GM21515 (cell line): ENCODE measurements around the gene ITIH6.
"Not testable (repeated sequence)": the region's sequence is repeated elsewhere in the genome, so short reads cannot be mapped to it uniquely, and the experiment has no call there.

ENCODE experiments used
- ATAC-seq: cut with Tn5 transposase; IDR thresholded peaks from one replicate; pipeline ENCODE4 v1.9.1; 2021; ENCODE audit not compliant: unreplicated experiment

ITIH6 gene

GRCh38 chrX:54807524-54808108 lies 9.6 kb upstream of the ITIH6 start, which contains the start of gene MAGED2:
TSS of gene MAGED2 (plus strand) at chrX:54807745. CDS start at chrX:54809332, 1,587 bp downstream.
- no peak for ATAC-seq

- no peak for ATAC-seq
Observed at GRCh38 chrX:54799046-54799445, 991 bp upstream of the ITIH6 start.

GRCh38 chrX:54794795-54795194 lies 3.3 kb downstream of the ITIH6 start:
- ATAC-seq: no peak

- no peak for ATAC-seq
Observed at GRCh38 chrX:54794028-54794427, 4.0 kb downstream of the ITIH6 start.

GRCh38 chrX:54789405-54789804 lies 8.7 kb downstream of the ITIH6 start:
- not testable (repeated sequence) for ATAC-seq

GRCh38 chrX:54788446-54788845 lies 9.6 kb downstream of the ITIH6 start:
- no peak for ATAC-seq

- ATAC-seq: no peak
Observed at GRCh38 chrX:54786967-54787366, 11.1 kb downstream of the ITIH6 start.

- no peak for ATAC-seq
Observed at GRCh38 chrX:54785901-54786300, 12.2 kb downstream of the ITIH6 start.

GRCh38 chrX:54776987-54777672 lies 20.9 kb downstream of the ITIH6 start:
- no peak for ATAC-seq

- no peak for ATAC-seq
Observed at GRCh38 chrX:54776061-54776460, 22.0 kb downstream of the ITIH6 start.

GRCh38 chrX:54774391-54775094 lies 23.5 kb downstream of the ITIH6 start:
- ATAC-seq: not testable (repeated sequence)

- ATAC-seq: no peak
Observed at GRCh38 chrX:54758114-54759055, 39.7 kb downstream of the ITIH6 start.

- ATAC-seq: no peak
Observed at GRCh38 chrX:54754854-54755253, 43.2 kb downstream of the ITIH6 start.

- no peak for ATAC-seq
Observed at GRCh38 chrX:54748626-54749025, 49.4 kb downstream of the ITIH6 start.

GRCh38 chrX:54747733-54748393 lies 50.2 kb downstream of the ITIH6 start:
- no peak for ATAC-seq

- ATAC-seq: no peak
Observed at GRCh38 chrX:54746928-54747327, 51.1 kb downstream of the ITIH6 start.

- no peak for ATAC-seq
Observed at GRCh38 chrX:54745676-54746075, 52.4 kb downstream of the ITIH6 start.

- ATAC-seq: not testable (repeated sequence)
Observed at GRCh38 chrX:54738567-54738966, 59.5 kb downstream of the ITIH6 start.

GRCh38 chrX:54736298-54736942 lies 61.6 kb downstream of the ITIH6 start:
- ATAC-seq: not testable (repeated sequence)

- ATAC-seq: no peak
Observed at GRCh38 chrX:54721424-54721823, 76.6 kb downstream of the ITIH6 start.
